Smooth muscle cell of bladder (primary cell): ENCODE measurements around the gene SPATS1. TPM values are rescaled to one million over a fixed set of nuclear protein-coding genes. Genes with fewer than 3 reads are reported as not detected.

Experiments used
- total RNA-seq: library from RNA; depleted of rRNA; stranded (reverse); fragments of >200 nt; gene quantifications from 2 replicates; pipeline ENCODE4 v1.2.3, GENCODE V29; 2014

Gene SPATS1
- not detected in 2 replicates for total RNA-seq

GRCh38 chr6:44342489-44342888 is at the start of gene SPATS1:
Gene SPATS1 (plus strand): TSS chr6:44342650. CDS start chr6:44343096, 446 bp downstream.

DNA sequence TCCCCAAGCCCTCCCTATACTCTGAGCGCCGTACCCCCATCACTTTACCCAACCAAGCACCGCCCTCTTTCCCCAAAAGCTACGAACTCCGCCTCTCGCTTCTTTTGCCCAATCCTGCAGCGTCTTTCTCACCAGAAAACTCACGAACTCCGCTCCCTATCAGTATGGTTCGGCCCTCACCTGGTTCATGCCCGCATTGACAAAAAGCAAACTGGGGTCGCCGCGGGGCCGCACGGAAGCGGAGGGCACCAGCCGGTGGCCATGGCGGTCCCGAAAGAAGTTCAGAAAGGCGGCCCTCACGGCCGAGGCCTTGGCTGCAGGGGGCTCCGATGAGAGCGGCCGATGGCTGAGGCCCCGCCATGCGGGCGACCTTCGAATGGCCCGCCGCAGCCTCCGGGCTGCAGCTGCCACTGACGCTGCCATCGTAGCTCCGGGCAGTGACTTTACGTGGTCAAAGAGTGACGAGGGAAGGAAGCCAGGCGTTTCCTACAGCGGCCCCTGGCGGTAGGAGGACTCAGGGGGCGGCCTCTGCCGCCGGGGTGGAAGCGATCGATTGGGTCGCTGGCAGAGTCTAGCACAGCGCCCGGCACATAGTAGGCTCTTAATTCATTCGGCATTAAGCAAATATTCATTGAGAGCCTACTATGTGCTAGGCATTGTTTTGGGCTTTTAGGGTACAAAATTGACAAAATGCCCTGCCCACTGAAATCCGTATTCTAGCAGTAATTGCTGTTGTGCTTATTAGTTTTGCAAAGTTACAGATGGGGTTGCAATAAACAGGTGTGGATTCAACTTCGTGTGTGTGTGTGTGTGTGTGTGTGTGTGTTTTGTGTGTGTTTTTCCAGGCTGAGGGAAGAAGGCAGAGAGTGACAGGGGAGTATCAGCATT is 29.3 kb upstream of the SPATS1 start, which contains the start of gene AARS2:
Gene AARS2 (minus strand): TSS at position 447 of the 888 bp plus-strand sequence. CDS start 24 bp downstream, at position 423.

GRCh38 chr6:44387346-44388134 is 45.1 kb downstream of the SPATS1 start, which contains the start of gene CDC5L:
Gene CDC5L (plus strand): TSS chr6:44387706. CDS start chr6:44387824, 118 bp downstream.

Other genes starting within 250 kb of the SPATS1 start
- 59.0 and 100.0 TPM in 2 replicates for gene MRPL14, start 215.2 kb upstream of the SPATS1 start, total RNA-seq
- 23.9 and 37.0 TPM in 2 replicates for gene TMEM63B, start 215.1 kb upstream of the SPATS1 start, total RNA-seq
- under 0.01 and 0.09 TPM in 2 replicates for gene CAPN11, start 183.8 kb upstream of the SPATS1 start, total RNA-seq
- gene MYMX, start 125.7 kb upstream of the SPATS1 start, total RNA-seq: not detected in 2 replicates
- gene SLC29A1, start 119.1 kb upstream of the SPATS1 start, total RNA-seq: 3.1 and 6.2 TPM in 2 replicates
- 262 and 386 TPM in 2 replicates for gene HSP90AB1, start 95.5 kb upstream of the SPATS1 start, total RNA-seq
- gene SLC35B2, start 85.1 kb upstream of the SPATS1 start, total RNA-seq: 95.9 and 114 TPM in 2 replicates
- 2.3 and 3.6 TPM in 2 replicates for gene NFKBIE, start 77.1 kb upstream of the SPATS1 start, total RNA-seq
- not detected in 2 replicates for gene TMEM151B, start 72.2 kb upstream of the SPATS1 start, total RNA-seq
- 9.2 and 13.0 TPM in 2 replicates for gene AARS2, start 29.3 kb upstream of the SPATS1 start, total RNA-seq
- 17.4 and 20.1 TPM in 2 replicates for gene CDC5L, start 45.1 kb downstream of the SPATS1 start, total RNA-seq